PC-9 (cell line): Measurements from ENCODE around the gene EVC. TPM values are rescaled to one million over a fixed set of nuclear protein-coding genes. Genes with fewer than 3 reads are reported as not detected.

Experiments
- BruUV-seq: library from RNA; stranded (reverse); fragments of 400-500 nt; replicated peaks from 2 replicates; lab custom pipeline; 2021; lab: Mats Ljungman, UMichigan
- CTCF ChIA-PET: fragments of 300-600 bp; sonication (Branson Sonifier 250); formaldehyde crosslinking; loops from one replicate; lab custom pipeline; 2022; ENCODE audit warnings: antibody characterized with exemption; lab: Charles Lee
- POLR2A ChIA-PET: fragments of 300-600 bp; sonication (Branson Sonifier 250); formaldehyde crosslinking; loops from one replicate; lab custom pipeline; 2022; ENCODE audit warnings: antibody characterized with exemption; ENCODE audit not compliant: unreplicated experiment; lab: Charles Lee
- DNase-seq, 2 experiments: peaks; one replicate each; pipeline versions ENCODE4 v3.0.0 to v3.0.0-alpha.2; 2015 to 2022; ENCODE audit warnings: mixed read lengths in 1 of 2
- H2AFZ ChIP-seq: fragments of 200-600 bp; sonication (generic); 2 replicates; pipeline ENCODE4 v1.8.1; 2017; ENCODE audit warnings: antibody characterized with exemption
- H3F3A ChIP-seq: fragments of 200-600 bp; sonication (generic); 2 replicates; pipeline ENCODE4 v1.8.1; 2017; ENCODE audit warnings: antibody characterized with exemption, mild to moderate bottlenecking, low read depth; ENCODE audit not compliant: insufficient read depth
- H3K27ac ChIP-seq: fragments of 200-600 bp; sonication (generic); 2 replicates; pipeline ENCODE4 v1.6.1; 2016; ENCODE audit warnings: mixed run types
- H3K27me3 ChIP-seq: fragments of 200-600 bp; sonication (generic); 2 replicates; pipeline ENCODE4 v1.6.1; 2016; ENCODE audit warnings: low read depth, mixed run types; ENCODE audit not compliant: insufficient read depth
- H3K36me3 ChIP-seq: fragments of 200-600 bp; sonication (generic); 2 replicates; pipeline ENCODE4 v1.6.1; 2016; ENCODE audit warnings: low read depth, mixed run types
- H3K4me1 ChIP-seq: fragments of 200-600 bp; sonication (generic); replicated peaks from 2 replicates; pipeline ENCODE4 v1.6.1; 2016; ENCODE audit warnings: mixed run types; ENCODE audit not compliant: insufficient read depth
- H3K4me2 ChIP-seq: fragments of 200-600 bp; sonication (generic); 2 replicates; pipeline ENCODE4 v1.6.1; 2017; ENCODE audit warnings: mixed run types
- H3K4me3 ChIP-seq: fragments of 200-600 bp; sonication (generic); 2 replicates; pipeline ENCODE4 v1.6.1; 2016; ENCODE audit warnings: mixed run types
- H3K79me2 ChIP-seq: fragments of 200-600 bp; sonication (generic); 2 replicates; pipeline ENCODE4 v1.6.1; 2017; ENCODE audit warnings: low read depth, mixed run types
- H3K9me2 ChIP-seq: fragments of 200-600 bp; sonication (generic); 2 replicates; pipeline ENCODE4 v1.8.1; 2017; ENCODE audit warnings: mild to moderate bottlenecking; ENCODE audit not compliant: insufficient read depth
- H3K9me3 ChIP-seq: fragments of 200-600 bp; sonication (generic); 2 replicates; pipeline ENCODE4 v1.8.1; 2016; ENCODE audit warnings: low read depth; ENCODE audit not compliant: insufficient read depth
- H4K20me1 ChIP-seq: fragments of 200-600 bp; sonication (generic); 2 replicates; pipeline ENCODE4 v1.8.1; 2017; ENCODE audit not compliant: insufficient read depth
- EZH2 ChIP-seq: fragments of 200-600 bp; sonication (generic); IDR thresholded peaks from 2 replicates; pipeline ENCODE4 v1.8.0; 2017; ENCODE audit warnings: antibody characterized with exemption, low read depth
- intact Hi-C: fragments of 100-400 bp; cut with micrococcal nuclease; formaldehyde crosslinking; loops from one replicate; pipeline ENCODE4 v1.10.0; 2022; ENCODE audit not compliant: unreplicated experiment
- total RNA-seq: library from RNA; stranded (reverse); gene quantifications from 2 replicates; pipeline ENCODE4 v1.2.3, GENCODE V29; 2021
- TF ChIP-seq, protein P1 (sequence below): fragments of 200-600 bp; sonication (generic); conservative IDR thresholded peaks from 2 replicates; pipeline ENCODE4 v1.6.1; 2017; ENCODE audit warnings: mixed run types, antibody characterized with exemption, mild to moderate bottlenecking, moderate library complexity

EVC gene
- total RNA-seq, 1 experiment from 2014 or later = 14.0 TPM

DNA sequence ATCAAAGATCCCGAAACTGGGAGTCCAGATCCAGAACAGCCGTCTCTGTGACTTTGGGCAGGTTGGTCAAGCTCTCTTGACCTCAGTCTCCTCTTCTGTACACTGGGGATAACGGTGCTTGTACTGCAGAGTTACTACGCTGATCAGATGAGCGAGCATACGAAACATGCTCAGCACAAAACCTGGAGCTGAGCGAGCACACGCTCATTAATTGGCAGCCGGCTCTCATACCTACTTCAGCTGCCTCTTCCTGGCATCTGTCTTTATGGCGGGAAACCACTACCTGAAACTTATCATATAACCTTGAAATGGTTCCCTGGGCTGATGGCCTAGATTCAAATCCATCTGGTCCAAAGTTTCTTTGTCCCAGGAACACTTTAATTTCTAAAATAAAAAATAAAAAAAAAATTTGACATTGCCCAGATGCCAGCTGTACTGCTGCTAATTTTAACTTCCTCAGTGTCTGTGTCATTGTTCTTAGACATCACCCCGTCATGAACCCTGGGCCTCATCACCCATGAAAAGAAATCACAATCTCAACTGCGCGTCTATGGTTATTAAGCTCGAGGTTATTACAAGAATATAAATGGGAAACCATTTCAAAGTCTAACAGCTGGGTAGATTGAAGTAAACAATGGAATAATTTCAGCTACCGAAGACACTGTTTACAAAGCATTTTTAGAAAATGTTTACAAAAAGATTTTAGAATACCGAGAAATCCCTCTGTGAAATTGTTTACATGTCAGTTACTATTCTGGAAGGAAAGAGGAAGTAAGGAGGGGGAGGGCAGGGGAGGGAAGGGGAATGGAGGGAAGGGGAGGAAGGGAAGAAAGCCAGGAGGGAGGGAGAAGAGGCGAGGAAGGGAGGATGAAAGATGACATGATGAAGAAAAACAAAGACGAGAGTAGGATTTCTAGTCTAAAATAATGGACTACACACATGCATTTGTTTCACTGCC is 132.9 kb downstream of the EVC start:
- Histone ChIP-seq H3K79me2 (no peaks in the 10 kb centered on the region), H3K27ac (no peak overlapping the region), H3F3A (no peaks in the 10 kb centered on the region), H3K9me2 (no peaks in the 10 kb centered on the region), H2AFZ (no peak overlapping the region), H3K4me2 (no peak overlapping the region), H4K20me1 (no peaks in the 10 kb centered on the region), H3K4me3 (no peak overlapping the region), H3K36me3 (no peaks in the 10 kb centered on the region), H3K4me1 (no peaks in the 10 kb centered on the region), H3K27me3 (peaks cover 78% of the 10 kb centered on the region), H3K9me3 (no peaks in the 10 kb centered on the region)
- ChIA-PET POLR2A (no interaction called here), CTCF (no interaction called here)
- BruUV-seq = no TSS peak
- intact Hi-C loops = no loop called here
- no peak for DNase-seq
- no peak for TF ChIP-seq EZH2
- TF ChIP-seq, protein P1, sequence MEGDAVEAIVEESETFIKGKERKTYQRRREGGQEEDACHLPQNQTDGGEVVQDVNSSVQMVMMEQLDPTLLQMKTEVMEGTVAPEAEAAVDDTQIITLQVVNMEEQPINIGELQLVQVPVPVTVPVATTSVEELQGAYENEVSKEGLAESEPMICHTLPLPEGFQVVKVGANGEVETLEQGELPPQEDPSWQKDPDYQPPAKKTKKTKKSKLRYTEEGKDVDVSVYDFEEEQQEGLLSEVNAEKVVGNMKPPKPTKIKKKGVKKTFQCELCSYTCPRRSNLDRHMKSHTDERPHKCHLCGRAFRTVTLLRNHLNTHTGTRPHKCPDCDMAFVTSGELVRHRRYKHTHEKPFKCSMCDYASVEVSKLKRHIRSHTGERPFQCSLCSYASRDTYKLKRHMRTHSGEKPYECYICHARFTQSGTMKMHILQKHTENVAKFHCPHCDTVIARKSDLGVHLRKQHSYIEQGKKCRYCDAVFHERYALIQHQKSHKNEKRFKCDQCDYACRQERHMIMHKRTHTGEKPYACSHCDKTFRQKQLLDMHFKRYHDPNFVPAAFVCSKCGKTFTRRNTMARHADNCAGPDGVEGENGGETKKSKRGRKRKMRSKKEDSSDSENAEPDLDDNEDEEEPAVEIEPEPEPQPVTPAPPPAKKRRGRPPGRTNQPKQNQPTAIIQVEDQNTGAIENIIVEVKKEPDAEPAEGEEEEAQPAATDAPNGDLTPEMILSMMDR = no peak

DNA sequence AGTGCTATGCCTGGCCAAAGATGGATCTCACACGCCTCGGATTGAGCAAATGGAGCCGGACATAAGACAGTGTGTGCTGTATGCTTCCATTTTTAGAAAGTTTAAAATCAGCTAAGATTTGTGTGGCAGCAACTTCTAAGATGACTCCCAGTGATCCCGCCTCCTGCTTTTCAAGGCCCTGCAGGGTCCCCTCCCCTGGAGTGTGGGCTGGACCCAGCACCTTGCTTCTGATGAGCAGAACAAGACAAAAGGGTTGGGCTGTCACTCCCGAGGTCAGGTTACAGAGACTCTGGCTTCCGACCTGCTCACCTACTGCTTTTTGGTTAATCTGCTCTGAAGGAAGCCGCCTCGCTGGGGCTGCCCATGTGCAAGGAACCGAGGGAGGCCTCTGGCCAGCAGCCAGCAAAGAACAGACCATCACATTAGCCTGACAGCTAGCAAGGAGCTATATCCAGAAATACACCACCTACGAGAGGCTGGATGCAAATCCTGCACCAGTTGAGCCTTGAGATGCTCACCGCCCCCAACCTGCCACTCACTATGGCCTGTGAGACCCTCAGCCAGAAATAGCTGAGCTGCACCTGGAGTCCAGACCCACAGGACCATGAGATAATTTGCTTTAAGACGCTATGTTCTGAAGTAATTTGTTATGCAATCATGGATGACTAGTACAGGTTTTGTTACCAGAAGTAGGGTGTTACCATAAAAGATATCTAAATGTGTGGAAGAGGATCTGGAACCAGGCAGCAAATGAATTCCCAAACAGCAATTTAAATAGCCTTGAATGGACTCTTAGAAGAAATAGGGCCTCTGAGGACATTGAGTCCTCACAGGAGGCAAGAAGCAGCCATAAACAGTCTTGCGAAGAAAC is 134.3 kb downstream of the EVC start:
- H3F3A ChIP-seq = no peaks in the 10 kb centered on the region
- peaks cover 72% of the 10 kb centered on the region for H3K27me3 ChIP-seq
- H3K4me1 ChIP-seq = no peaks in the 10 kb centered on the region
- no peak overlapping the region for H3K27ac ChIP-seq
- no peaks in the 10 kb centered on the region for H4K20me1 ChIP-seq
- no peak overlapping the region for H2AFZ ChIP-seq
- H3K4me2 ChIP-seq = no peak overlapping the region
- no peaks in the 10 kb centered on the region for H3K9me2 ChIP-seq
- no peaks in the 10 kb centered on the region for H3K9me3 ChIP-seq
- intact Hi-C loops = no loop called here
- H3K79me2 ChIP-seq = no peaks in the 10 kb centered on the region
- no peak for DNase-seq
- no peak overlapping the region for H3K4me3 ChIP-seq
- CTCF ChIA-PET = no interaction called here
- no peaks in the 10 kb centered on the region for H3K36me3 ChIP-seq
- no peak for TF ChIP-seq EZH2
- TF ChIP-seq, protein P1 = no peak
- BruUV-seq = no TSS peak
- POLR2A ChIA-PET = no interaction called here

- Histone ChIP-seq H2AFZ (no peak overlapping the region), H3K36me3 (no peaks in the 10 kb centered on the region), H3K27ac (no peak overlapping the region), H4K20me1 (no peaks in the 10 kb centered on the region), H3K27me3 (peaks cover 41% of the 10 kb centered on the region), H3K4me3 (no peak overlapping the region), H3K4me1 (no peaks in the 10 kb centered on the region), H3F3A (no peaks in the 10 kb centered on the region), H3K9me2 (no peaks in the 10 kb centered on the region), H3K4me2 (no peak overlapping the region), H3K79me2 (no peaks in the 10 kb centered on the region), H3K9me3 (no peaks in the 10 kb centered on the region)
- intact Hi-C loops = no loop called here
- no TSS peak for BruUV-seq
- CTCF ChIA-PET = no interaction called here
- POLR2A ChIA-PET = no interaction called here
- DNase-seq = no peak
- TF ChIP-seq, protein P1 = no peak
- no peak for TF ChIP-seq EZH2
Measured at GRCh38 chr4:5851637-5852301, 140.8 kb downstream of the EVC start.
